ENCODE measurements around the gene RPTOR. TPM values are rescaled to one million over a fixed set of nuclear protein-coding genes. Genes with fewer than 3 reads are reported as not detected.

The RPTOR gene
- polyA plus RNA-seq, 1 of the 3 experiments (the other 2 are of a cell fraction), result 14.9 TPM

DNA sequence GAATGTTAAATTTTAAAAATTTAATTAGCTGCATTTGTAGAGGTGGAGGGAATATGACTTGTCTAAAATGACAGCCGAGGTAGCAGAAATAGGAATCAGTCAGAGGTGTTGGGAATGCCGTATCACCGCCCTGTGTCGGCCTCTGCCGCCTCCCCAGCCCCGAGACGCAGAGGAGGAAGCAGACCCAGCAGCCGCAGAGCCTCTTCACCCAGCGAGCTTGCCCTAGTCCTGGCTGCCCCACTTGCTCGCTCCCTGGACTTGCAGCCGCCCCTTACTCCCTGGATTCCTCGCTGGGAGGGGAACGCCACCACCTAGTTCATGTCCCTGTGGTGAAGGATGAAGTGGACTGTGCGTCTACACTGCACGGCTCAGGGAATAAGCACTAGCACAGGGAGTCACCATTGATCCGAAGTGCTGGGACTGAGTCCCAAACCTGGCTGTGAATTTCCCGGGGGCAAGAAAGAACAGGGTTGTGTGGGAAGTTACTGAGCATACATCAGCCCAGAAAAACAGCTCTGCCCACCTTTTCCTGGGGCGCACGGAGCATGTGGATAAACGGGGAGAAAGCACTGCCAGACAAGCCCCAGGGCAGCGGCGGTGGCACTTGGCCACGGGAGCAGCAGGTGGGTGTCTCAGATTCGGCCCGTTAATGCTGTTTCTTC is 76.8 kb downstream of the RPTOR start:
- peaks cover 40% of the 10 kb centered on the region; the same call in 1 of the 2 replicates for H3K79me2 ChIP-seq (ENCODE audit: insufficient read depth)
- no peak overlapping the region for H3K4me3 ChIP-seq (ENCODE audit: low read depth in 2 of 2, low read length in 1 of 2)
- H3F3A ChIP-seq (replicated peaks; ENCODE audit: insufficient read depth), result no peaks in the 10 kb centered on the region
- peaks cover 2 to 3% of the 10 kb centered on the region in 2 experiments for H3K36me3 ChIP-seq (replicated peaks in 1 of 2; ENCODE audit: control insufficient read depth in 1 of 2, insufficient read depth in 2 of 2, low read length in 1 of 2)
- no peak overlapping the region for H2AFZ ChIP-seq (ENCODE audit: low read depth)
- H3K9me2 ChIP-seq, result no peaks in the 10 kb centered on the region
- H3K9me3 ChIP-seq, result no peaks in the 10 kb centered on the region
- no peak for DNase-seq
- no peaks in the 10 kb centered on the region for H3K27me3 ChIP-seq (ENCODE audit: insufficient read depth)
- ChIA-PET CTCF (interaction anchor here (0.6 to 1.1 kb wide), 4 partner anchors 25 to 239 kb away, joined by 3 read pairs; no protein-coding TSS in a partner anchor), POLR2A (no interaction called here)
- 89% methylated on average over 24 of the region's 25 CpGs for WGBS (ENCODE audit: low lambda C conversion rate)
- no peak overlapping the region for H3K9ac ChIP-seq
- no peak overlapping the region for H3K4me2 ChIP-seq
- H3K27ac ChIP-seq (ENCODE audit: low read depth in 2 of 2, low read length in 1 of 2), result no peak overlapping the region
- TF ChIP-seq RFX5 (IDR thresholded peaks at IDR 0.05; ENCODE audit: low read length), result no peak
- TF ChIP-seq GATA2 (CRISPR knock-in tag; IDR thresholded peaks at IDR 0.05), result no peak
- TF ChIP-seq, protein P1, sequence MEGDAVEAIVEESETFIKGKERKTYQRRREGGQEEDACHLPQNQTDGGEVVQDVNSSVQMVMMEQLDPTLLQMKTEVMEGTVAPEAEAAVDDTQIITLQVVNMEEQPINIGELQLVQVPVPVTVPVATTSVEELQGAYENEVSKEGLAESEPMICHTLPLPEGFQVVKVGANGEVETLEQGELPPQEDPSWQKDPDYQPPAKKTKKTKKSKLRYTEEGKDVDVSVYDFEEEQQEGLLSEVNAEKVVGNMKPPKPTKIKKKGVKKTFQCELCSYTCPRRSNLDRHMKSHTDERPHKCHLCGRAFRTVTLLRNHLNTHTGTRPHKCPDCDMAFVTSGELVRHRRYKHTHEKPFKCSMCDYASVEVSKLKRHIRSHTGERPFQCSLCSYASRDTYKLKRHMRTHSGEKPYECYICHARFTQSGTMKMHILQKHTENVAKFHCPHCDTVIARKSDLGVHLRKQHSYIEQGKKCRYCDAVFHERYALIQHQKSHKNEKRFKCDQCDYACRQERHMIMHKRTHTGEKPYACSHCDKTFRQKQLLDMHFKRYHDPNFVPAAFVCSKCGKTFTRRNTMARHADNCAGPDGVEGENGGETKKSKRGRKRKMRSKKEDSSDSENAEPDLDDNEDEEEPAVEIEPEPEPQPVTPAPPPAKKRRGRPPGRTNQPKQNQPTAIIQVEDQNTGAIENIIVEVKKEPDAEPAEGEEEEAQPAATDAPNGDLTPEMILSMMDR (IDR thresholded peaks at IDR 0.05), result no peak
- no peak for TF ChIP-seq YY1 (IDR thresholded peaks at IDR 0.05; ENCODE audit: low read depth)
- peaks cover 14% of the 10 kb centered on the region for H4K20me1 ChIP-seq (ENCODE audit: insufficient read depth)
- H3K4me1 ChIP-seq (ENCODE audit: control insufficient read depth in 1 of 2, insufficient read depth in 2 of 2, low read depth in 1 of 2, low read length in 1 of 2), result peaks cover 0 to 6% of the 10 kb centered on the region in 2 experiments; a peak in 1 of 4 replicates

DNA sequence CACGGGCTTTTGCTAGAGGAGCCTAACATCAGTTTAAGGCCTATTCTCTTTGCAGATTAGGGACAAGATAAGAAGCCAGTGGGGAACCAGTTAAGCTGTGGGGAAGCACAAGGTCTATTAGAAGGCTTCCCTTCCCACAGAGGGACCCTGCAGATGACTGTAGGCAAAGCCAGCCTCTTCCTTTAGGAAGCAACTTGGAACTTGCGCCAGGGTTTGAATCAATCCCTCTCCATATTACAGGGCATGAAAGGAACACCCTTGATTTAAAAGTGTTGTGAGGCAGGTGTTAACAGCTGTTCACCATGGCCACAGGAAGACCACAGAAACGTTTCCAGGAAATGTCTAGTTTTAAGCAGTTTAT is 77.3 kb downstream of the RPTOR start:
- DNase-seq, result no peak
- TF ChIP-seq FOSL2 (IDR thresholded peaks at IDR 0.05; ENCODE audit: borderline replicate concordance, low read depth), result no peak
- no peak for TF ChIP-seq ELF1 (IDR thresholded peaks at IDR 0.05)
- TF ChIP-seq, protein P2, sequence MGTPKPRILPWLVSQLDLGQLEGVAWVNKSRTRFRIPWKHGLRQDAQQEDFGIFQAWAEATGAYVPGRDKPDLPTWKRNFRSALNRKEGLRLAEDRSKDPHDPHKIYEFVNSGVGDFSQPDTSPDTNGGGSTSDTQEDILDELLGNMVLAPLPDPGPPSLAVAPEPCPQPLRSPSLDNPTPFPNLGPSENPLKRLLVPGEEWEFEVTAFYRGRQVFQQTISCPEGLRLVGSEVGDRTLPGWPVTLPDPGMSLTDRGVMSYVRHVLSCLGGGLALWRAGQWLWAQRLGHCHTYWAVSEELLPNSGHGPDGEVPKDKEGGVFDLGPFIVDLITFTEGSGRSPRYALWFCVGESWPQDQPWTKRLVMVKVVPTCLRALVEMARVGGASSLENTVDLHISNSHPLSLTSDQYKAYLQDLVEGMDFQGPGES (IDR thresholded peaks at IDR 0.05; ENCODE audit: low read depth, low read length), result no peak
- TF ChIP-seq TCF12 (IDR thresholded peaks at IDR 0.05), result no peak
- TF ChIP-seq EZH2phosphoT487 (IDR thresholded peaks at IDR 0.05; ENCODE audit: borderline replicate concordance, low read depth), result no peak
- TF ChIP-seq, protein P3, sequence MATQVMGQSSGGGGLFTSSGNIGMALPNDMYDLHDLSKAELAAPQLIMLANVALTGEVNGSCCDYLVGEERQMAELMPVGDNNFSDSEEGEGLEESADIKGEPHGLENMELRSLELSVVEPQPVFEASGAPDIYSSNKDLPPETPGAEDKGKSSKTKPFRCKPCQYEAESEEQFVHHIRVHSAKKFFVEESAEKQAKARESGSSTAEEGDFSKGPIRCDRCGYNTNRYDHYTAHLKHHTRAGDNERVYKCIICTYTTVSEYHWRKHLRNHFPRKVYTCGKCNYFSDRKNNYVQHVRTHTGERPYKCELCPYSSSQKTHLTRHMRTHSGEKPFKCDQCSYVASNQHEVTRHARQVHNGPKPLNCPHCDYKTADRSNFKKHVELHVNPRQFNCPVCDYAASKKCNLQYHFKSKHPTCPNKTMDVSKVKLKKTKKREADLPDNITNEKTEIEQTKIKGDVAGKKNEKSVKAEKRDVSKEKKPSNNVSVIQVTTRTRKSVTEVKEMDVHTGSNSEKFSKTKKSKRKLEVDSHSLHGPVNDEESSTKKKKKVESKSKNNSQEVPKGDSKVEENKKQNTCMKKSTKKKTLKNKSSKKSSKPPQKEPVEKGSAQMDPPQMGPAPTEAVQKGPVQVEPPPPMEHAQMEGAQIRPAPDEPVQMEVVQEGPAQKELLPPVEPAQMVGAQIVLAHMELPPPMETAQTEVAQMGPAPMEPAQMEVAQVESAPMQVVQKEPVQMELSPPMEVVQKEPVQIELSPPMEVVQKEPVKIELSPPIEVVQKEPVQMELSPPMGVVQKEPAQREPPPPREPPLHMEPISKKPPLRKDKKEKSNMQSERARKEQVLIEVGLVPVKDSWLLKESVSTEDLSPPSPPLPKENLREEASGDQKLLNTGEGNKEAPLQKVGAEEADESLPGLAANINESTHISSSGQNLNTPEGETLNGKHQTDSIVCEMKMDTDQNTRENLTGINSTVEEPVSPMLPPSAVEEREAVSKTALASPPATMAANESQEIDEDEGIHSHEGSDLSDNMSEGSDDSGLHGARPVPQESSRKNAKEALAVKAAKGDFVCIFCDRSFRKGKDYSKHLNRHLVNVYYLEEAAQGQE (IDR thresholded peaks at IDR 0.05; ENCODE audit: low read depth, low read length), result no peak
- H3F3A ChIP-seq (replicated peaks; ENCODE audit: insufficient read depth), result no peaks in the 10 kb centered on the region
- no peak overlapping the region for H3K4me3 ChIP-seq (ENCODE audit: low read depth in 2 of 2, low read length in 1 of 2)
- WGBS (ENCODE audit: low lambda C conversion rate), result 71% methylated on average over 3 of the region's 3 CpGs
- H3K36me3 ChIP-seq (replicated peaks in 1 of 2; ENCODE audit: control insufficient read depth in 1 of 2, insufficient read depth in 2 of 2, low read length in 1 of 2), result peaks cover 2 to 5% of the 10 kb centered on the region in 2 experiments
- H3K27me3 ChIP-seq (ENCODE audit: insufficient read depth), result no peaks in the 10 kb centered on the region
- H3K79me2 ChIP-seq (ENCODE audit: insufficient read depth), result peaks cover 40% of the 10 kb centered on the region; the same call in 1 of the 2 replicates
- CTCF ChIA-PET, result interaction anchor here (1.0 kb wide), 2 partner anchors 25 to 46 kb away, joined by 3 read pairs; no protein-coding TSS in a partner anchor
- H3K9ac ChIP-seq, result no peak overlapping the region
- H3K9me3 ChIP-seq, result no peaks in the 10 kb centered on the region
- peaks cover 14% of the 10 kb centered on the region for H4K20me1 ChIP-seq (ENCODE audit: insufficient read depth)
- POLR2A ChIA-PET, result no interaction called here
- no peak overlapping the region for H3K27ac ChIP-seq (ENCODE audit: low read depth in 2 of 2, low read length in 1 of 2)
- H3K4me2 ChIP-seq, result no peak overlapping the region
- peaks cover 0 to 6% of the 10 kb centered on the region in 2 experiments; a peak in 1 of 4 replicates for H3K4me1 ChIP-seq (ENCODE audit: control insufficient read depth in 1 of 2, insufficient read depth in 2 of 2, low read depth in 1 of 2, low read length in 1 of 2)
- H2AFZ ChIP-seq (ENCODE audit: low read depth), result no peak overlapping the region
- H3K9me2 ChIP-seq, result no peaks in the 10 kb centered on the region
